SK-N-SH treated with all-trans-retinoic acid at 6 μM for 48 hours (cell line): ENCODE data around the gene ARHGEF33.

Experiments used
- BACH2 ChIP-seq: fragments of 250-450 bp; sonication (Bioruptor Pico); IDR thresholded peaks from 2 replicates; pipeline ENCODE4 v1.9.0; 2021; ENCODE audit warnings: mild to moderate bottlenecking, borderline replicate concordance
- CSDC2 ChIP-seq: fragments of 250-450 bp; sonication (Bioruptor Pico); IDR thresholded peaks from 2 replicates; pipeline ENCODE4 v1.5.0; 2020; ENCODE audit warnings: mild to moderate bottlenecking, moderate library complexity
- ESRRG ChIP-seq: fragments of 250-450 bp; sonication (Bioruptor Pico); IDR thresholded peaks from 2 replicates; pipeline ENCODE4 v1.6.1; 2021; ENCODE audit warnings: mild to moderate bottlenecking
- GLIS3 ChIP-seq: fragments of 250-450 bp; sonication (Bioruptor Pico); IDR thresholded peaks from 2 replicates; pipeline ENCODE4 v1.5.0; 2020; ENCODE audit warnings: mild to moderate bottlenecking, moderate library complexity
- ZFP3 ChIP-seq: fragments of 250-450 bp; sonication (Bioruptor Pico); IDR thresholded peaks from 2 replicates; pipeline ENCODE4 v1.5.0; 2020; ENCODE audit warnings: mild to moderate bottlenecking, moderate library complexity
- ZNF70 ChIP-seq: fragments of 450-650 bp; formaldehyde crosslinking; IDR thresholded peaks from 2 replicates; pipeline ENCODE4 v1.5.0; 2020; ENCODE audit warnings: mild to moderate bottlenecking, moderate library complexity
- TF ChIP-seq, protein P1 (sequence below): fragments of 250-450 bp; sonication (Bioruptor Pico); IDR thresholded peaks from 2 replicates; pipeline ENCODE4 v1.5.1; 2021; ENCODE audit warnings: mild to moderate bottlenecking, moderate library complexity
- TF ChIP-seq, protein P2 (sequence below): fragments of 250-450 bp; sonication (Bioruptor Pico); IDR thresholded peaks from 2 replicates; pipeline ENCODE4 v1.8.0; 2020; ENCODE audit warnings: mild to moderate bottlenecking, moderate library complexity, borderline replicate concordance

- TF ChIP-seq BACH2 (CRISPR knock-in tag), result no peak
- TF ChIP-seq, protein P1, sequence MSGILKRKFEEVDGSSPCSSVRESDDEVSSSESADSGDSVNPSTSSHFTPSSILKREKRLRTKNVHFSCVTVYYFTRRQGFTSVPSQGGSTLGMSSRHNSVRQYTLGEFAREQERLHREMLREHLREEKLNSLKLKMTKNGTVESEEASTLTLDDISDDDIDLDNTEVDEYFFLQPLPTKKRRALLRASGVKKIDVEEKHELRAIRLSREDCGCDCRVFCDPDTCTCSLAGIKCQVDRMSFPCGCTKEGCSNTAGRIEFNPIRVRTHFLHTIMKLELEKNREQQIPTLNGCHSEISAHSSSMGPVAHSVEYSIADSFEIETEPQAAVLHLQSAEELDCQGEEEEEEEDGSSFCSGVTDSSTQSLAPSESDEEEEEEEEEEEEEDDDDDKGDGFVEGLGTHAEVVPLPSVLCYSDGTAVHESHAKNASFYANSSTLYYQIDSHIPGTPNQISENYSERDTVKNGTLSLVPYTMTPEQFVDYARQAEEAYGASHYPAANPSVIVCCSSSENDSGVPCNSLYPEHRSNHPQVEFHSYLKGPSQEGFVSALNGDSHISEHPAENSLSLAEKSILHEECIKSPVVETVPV (CRISPR knock-in tag), result no peak
- no peak for TF ChIP-seq GLIS3 (CRISPR knock-in tag)
- no peak for TF ChIP-seq ZFP3 (CRISPR knock-in tag)
- TF ChIP-seq ZNF70 (CRISPR knock-in tag), result no peak
- TF ChIP-seq CSDC2 (CRISPR knock-in tag), result no peak
- TF ChIP-seq ESRRG (CRISPR knock-in tag), result no peak
- TF ChIP-seq, protein P2, sequence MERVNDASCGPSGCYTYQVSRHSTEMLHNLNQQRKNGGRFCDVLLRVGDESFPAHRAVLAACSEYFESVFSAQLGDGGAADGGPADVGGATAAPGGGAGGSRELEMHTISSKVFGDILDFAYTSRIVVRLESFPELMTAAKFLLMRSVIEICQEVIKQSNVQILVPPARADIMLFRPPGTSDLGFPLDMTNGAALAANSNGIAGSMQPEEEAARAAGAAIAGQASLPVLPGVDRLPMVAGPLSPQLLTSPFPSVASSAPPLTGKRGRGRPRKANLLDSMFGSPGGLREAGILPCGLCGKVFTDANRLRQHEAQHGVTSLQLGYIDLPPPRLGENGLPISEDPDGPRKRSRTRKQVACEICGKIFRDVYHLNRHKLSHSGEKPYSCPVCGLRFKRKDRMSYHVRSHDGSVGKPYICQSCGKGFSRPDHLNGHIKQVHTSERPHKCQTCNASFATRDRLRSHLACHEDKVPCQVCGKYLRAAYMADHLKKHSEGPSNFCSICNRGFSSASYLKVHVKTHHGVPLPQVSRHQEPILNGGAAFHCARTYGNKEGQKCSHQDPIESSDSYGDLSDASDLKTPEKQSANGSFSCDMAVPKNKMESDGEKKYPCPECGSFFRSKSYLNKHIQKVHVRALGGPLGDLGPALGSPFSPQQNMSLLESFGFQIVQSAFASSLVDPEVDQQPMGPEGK (CRISPR knock-in tag), result no peak
These were observed 89.2 kb downstream of the ARHGEF33 start for GRCh38 chr2:38978908-38979307.
